Erythroblast (primary cell): Measurements from ENCODE around the gene FYTTD1.
"Not testable (repeated sequence)": the region's sequence is repeated elsewhere in the genome, so short reads cannot be mapped to it uniquely, and the experiment has no call there.

Experiments
- DNase-seq, 2 experiments: peaks; one replicate each; lab custom pipeline; 2025; lab: John Stamatoyannopoulos, UW
- GATA1 ChIP-seq: IDR thresholded peaks from 2 replicates; pipeline ENCODE4 v1.6.1; 2011; ENCODE audit warnings: low read depth, mild to moderate bottlenecking, control low read depth, low read length, moderate library complexity
- POLR2A ChIP-seq: IDR thresholded peaks from 2 replicates; pipeline ENCODE4 v1.6.1; 2011; ENCODE audit warnings: mild to moderate bottlenecking, low read length

FYTTD1 gene

GRCh38 chr3:197730200-197730599 is 19.5 kb upstream of the FYTTD1 start:
- no peak for DNase-seq

GRCh38 chr3:197730770-197731169 is 18.9 kb upstream of the FYTTD1 start:
- DNase-seq: not testable (repeated sequence)

More at GRCh38 chr3:197730200-197730599, 19.5 kb upstream of the FYTTD1 start:
- TF ChIP-seq POLR2A: no peak
- no peak for TF ChIP-seq GATA1

- DNase-seq: not testable (repeated sequence)
These were observed 18.2 kb upstream of the FYTTD1 start for GRCh38 chr3:197731483-197731882.

GRCh38 chr3:197733042-197733441 is 16.6 kb upstream of the FYTTD1 start:
- no peak for DNase-seq
- TF ChIP-seq GATA1 (no peak), POLR2A (no peak)

GRCh38 chr3:197734667-197735318 is 14.9 kb upstream of the FYTTD1 start:
- no peak for DNase-seq
- TF ChIP-seq POLR2A (no peak), GATA1 (no peak)

GRCh38 chr3:197736010-197736490 is 13.6 kb upstream of the FYTTD1 start:
- DNase-seq: peak; percentile 44 to 58

GRCh38 chr3:197736491-197737318 is 13.0 kb upstream of the FYTTD1 start, which contains the start of gene RUBCN:
TSS of gene RUBCN (minus strand) at chr3:197736904. CDS start at chr3:197736719, 185 bp downstream.
- TF ChIP-seq POLR2A (peak; percentile 51), GATA1 (no peak)
- peak; percentile 93 to 94 for DNase-seq

More at GRCh38 chr3:197736010-197736490, 13.6 kb upstream of the FYTTD1 start:
- TF ChIP-seq POLR2A (no peak), GATA1 (no peak)

GRCh38 chr3:197737319-197737649 is 12.4 kb upstream of the FYTTD1 start:
- TF ChIP-seq POLR2A: no peak
- TF ChIP-seq GATA1: no peak
- DNase-seq: no peak

- no peak for DNase-seq
- no peak for TF ChIP-seq GATA1
- TF ChIP-seq POLR2A: no peak
These were observed 11.8 kb upstream of the FYTTD1 start for GRCh38 chr3:197737749-197738462.

- TF ChIP-seq POLR2A: no peak
- no peak for TF ChIP-seq GATA1
- DNase-seq: no peak
These were observed 6.9 kb upstream of the FYTTD1 start for GRCh38 chr3:197742787-197743186.

GRCh38 chr3:197746209-197746608 is 3.5 kb upstream of the FYTTD1 start:
- no peak for DNase-seq
- TF ChIP-seq POLR2A (no peak), GATA1 (no peak)

- TF ChIP-seq GATA1 (no peak), POLR2A (no peak)
- no peak for DNase-seq
These were observed 2.9 kb upstream of the FYTTD1 start for GRCh38 chr3:197746801-197747237.

- no peak for DNase-seq
- TF ChIP-seq GATA1 (no peak), POLR2A (no peak)
These were observed 927 bp upstream of the FYTTD1 start for GRCh38 chr3:197748597-197749314.
